ENCODE results near the gene CLUH.

The CLUH gene

GRCh38 chr17:2749784-2750181, 38.2 kb upstream of the CLUH start:
- no peak for TF ChIP-seq CTCF (IDR thresholded peaks at IDR 0.05; ENCODE audit: low read depth, low read length, missing control alignments)
- H3K4me3 ChIP-seq (ENCODE audit: low read depth, low read length), result no peak overlapping the region
- DNase-seq (ENCODE audit: low read depth), result no peak

DNA sequence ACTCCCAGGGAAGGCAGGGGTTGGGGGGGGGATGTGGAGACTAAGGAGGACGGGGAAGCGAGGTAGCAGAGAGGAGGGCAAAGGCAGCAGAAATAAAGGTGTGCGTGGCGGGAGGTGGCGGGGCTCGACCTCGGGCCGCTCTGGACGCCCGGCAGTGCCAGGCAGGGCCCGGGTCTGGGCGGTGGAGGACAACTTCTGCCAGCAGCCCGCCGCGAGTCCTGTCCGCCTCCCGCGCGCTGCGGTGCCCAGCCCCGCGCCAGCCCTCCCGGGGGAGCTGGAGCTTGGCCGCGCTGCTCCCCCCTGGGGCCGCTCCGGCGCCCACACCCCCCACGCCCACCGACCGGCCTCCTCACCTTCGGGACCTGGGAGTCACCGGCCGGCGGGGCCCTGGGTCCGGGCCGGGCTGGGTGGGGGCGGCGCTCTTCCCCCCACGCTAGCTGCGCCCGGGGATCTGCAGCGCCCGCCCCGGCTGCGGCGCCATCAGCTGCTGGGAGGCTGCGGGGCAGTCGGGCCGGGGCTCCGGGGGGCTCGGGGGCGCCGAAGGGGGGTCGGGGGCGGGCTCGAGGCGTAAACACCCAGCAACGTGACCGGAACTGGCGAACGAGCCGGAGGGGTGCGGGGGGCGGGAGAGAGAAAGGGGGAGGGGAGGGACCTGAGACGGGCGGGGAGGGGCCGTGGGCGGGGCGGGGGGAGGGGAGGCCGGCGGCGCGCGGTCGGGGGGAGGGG, 37.7 kb upstream of the CLUH start, which contains the start of gene CCDC92B:
TSS of gene CCDC92B (minus strand) at position 595 of the 726 bp plus-strand sequence. CDS start 14,507 bp downstream, outside the sequence.
- H3K4me3 ChIP-seq (ENCODE audit: low read depth, low read length), result no peak within 1 kb of the TSS
- no peak for TF ChIP-seq CTCF (IDR thresholded peaks at IDR 0.05; ENCODE audit: low read depth, low read length, missing control alignments)
- no peak for DNase-seq (ENCODE audit: low read depth)

DNA sequence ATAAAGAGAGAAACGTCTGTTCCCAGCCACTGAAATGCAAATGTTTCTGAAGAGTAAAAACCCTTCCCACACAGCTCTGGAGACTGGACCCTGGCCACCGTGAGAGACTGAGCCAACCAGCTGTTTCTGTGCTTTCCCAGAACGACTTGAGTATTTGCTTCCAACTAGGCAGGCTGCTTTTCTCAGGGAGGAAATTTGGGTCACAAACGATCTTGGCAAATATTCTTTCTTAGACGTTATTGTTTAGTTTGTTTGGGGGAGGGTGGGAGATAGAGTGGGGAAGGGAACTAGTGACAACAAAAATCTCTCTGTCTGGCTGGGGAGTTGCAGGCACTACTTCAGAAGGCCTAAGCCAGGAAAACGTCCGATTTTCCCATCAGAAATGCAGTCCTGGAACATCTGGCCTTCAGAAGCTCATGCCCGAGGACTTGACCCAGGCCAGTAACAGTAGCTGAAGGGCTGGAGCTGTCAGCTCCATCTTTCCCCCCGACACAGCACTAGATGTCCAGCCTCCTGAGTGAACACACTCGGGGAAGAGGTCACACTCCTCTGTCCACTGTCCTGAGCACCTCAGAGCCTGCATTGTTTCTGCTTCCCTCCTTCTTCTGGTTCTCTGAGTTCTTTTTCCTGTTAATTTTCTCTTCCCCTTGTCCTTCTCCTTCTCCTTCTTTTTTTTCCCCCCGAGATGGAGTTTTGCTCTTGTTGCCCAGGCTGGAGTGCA, 33.9 kb upstream of the CLUH start:
- DNase-seq (ENCODE audit: low read depth), result no peak
- no peak overlapping the region for H3K4me3 ChIP-seq (ENCODE audit: low read depth, low read length)
- TF ChIP-seq CTCF (IDR thresholded peaks at IDR 0.05; ENCODE audit: low read depth, low read length, missing control alignments), result no peak

DNA sequence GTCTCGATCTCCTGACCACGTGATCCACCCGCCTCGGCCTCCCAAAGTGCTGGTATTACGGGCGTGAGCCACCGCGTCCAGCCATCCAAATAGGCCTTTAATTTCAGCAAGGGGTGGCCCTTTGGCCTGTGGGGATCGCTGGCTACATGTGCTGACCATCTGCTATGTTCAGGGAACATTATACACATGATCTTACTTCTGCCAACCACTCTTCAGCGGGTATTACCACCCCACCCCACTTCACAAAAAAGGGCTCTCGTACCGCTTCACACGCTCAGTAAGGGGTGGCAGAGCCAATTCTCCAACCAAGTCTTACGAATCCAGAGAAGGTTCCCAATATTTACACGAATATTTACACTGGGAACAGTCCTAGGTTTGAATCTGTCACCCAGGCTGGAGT, 26.1 kb upstream of the CLUH start:
- no peak overlapping the region for H3K4me3 ChIP-seq (ENCODE audit: low read depth, low read length)
- DNase-seq (ENCODE audit: low read depth), result no peak
- no peak for TF ChIP-seq CTCF (IDR thresholded peaks at IDR 0.05; ENCODE audit: low read depth, low read length, missing control alignments)

DNA sequence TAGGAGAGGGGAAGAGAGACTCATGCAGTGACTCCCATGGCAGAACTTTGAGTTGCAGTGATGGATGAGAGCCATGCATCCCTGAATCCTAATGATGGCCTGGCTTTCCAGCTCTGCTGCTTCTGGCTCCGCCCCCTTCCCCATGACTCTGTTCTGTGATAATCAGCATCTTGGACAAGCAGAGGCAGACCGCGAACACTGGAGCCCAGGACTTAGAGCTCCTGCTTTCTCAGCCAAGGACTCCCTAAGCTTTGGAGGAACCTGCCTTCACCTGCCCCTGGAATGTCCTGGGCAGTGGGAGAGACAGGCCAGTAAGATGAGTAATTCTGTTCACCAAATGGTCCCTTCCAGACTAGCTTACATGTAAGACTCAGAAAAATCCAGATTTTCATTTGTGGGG, 25.4 kb upstream of the CLUH start:
- no peak for DNase-seq (ENCODE audit: low read depth)
- no peak overlapping the region for H3K4me3 ChIP-seq (ENCODE audit: low read depth, low read length)
- no peak for TF ChIP-seq CTCF (IDR thresholded peaks at IDR 0.05; ENCODE audit: low read depth, low read length, missing control alignments)

DNA sequence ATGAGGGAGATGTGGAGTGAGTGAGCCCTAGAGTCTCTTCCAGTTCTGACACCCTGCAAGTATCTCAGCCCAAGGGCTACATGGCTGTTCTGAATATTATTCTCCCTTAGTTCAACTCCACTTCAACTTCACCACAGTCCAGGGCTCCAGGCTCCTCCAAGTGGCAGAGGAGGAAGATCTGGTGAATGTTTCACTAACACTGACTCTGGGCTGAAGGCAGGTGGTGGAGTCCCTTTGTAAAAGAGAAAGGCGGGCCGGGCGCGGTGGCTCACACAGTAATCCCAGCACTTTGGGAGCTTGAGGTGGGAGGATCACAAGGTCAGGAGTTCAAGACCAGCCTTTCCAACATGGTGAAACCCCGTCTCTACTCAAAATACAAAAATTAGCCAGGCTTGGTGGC, 24.3 kb upstream of the CLUH start:
- H3K4me3 ChIP-seq (ENCODE audit: low read depth, low read length), result no peak overlapping the region
- TF ChIP-seq CTCF (IDR thresholded peaks at IDR 0.05; ENCODE audit: low read depth, low read length, missing control alignments), result no peak
- DNase-seq (ENCODE audit: low read depth), result no peak
